NT2/D1 (cell line): ENCODE measurements around the gene NUDCD3.

Experiments used
- DNase-seq: peaks from one replicate; pipeline ENCODE4 v3.0.0-alpha.2; 2011; ENCODE audit warnings: low read depth, low spot score
- H3K27me3 ChIP-seq: 2 replicates; pipeline ENCODE4 v1.6.0; 2011; ENCODE audit warnings: mild to moderate bottlenecking; ENCODE audit not compliant: insufficient read length, insufficient read depth
- H3K36me3 ChIP-seq: 2 replicates; pipeline ENCODE4 v1.6.1; 2011; ENCODE audit warnings: mild to moderate bottlenecking, low read length, mixed read lengths; ENCODE audit not compliant: insufficient read depth, insufficient read length
- H3K4me1 ChIP-seq: 2 replicates; pipeline ENCODE4 v1.5.1; 2011; ENCODE audit not compliant: insufficient read depth, insufficient read length
- H3K4me3 ChIP-seq: 2 replicates; pipeline ENCODE4 v1.5.1; 2011; ENCODE audit warnings: low read depth; ENCODE audit not compliant: insufficient read length
- H3K9ac ChIP-seq: 2 replicates; pipeline ENCODE4 v1.6.0; 2011; ENCODE audit warnings: low read depth; ENCODE audit not compliant: insufficient read length
- H3K9me3 ChIP-seq: 2 replicates; pipeline ENCODE4 v1.5.1; 2011; ENCODE audit warnings: mild to moderate bottlenecking, low read length; ENCODE audit not compliant: insufficient read depth
- SUZ12 ChIP-seq: IDR thresholded peaks from 2 replicates; pipeline ENCODE4 v1.6.1; 2011; ENCODE audit not compliant: insufficient read length, insufficient read depth; ENCODE audit errors: extremely low read depth
- YY1 ChIP-seq: IDR thresholded peaks from 2 replicates; pipeline ENCODE4 v1.6.1; 2011; ENCODE audit not compliant: insufficient read length, insufficient read depth
- ZNF274 ChIP-seq: IDR thresholded peaks from 2 replicates; pipeline ENCODE4 v1.6.1; 2011; ENCODE audit warnings: mild to moderate bottlenecking, low read depth, low read length

Gene NUDCD3

DNA sequence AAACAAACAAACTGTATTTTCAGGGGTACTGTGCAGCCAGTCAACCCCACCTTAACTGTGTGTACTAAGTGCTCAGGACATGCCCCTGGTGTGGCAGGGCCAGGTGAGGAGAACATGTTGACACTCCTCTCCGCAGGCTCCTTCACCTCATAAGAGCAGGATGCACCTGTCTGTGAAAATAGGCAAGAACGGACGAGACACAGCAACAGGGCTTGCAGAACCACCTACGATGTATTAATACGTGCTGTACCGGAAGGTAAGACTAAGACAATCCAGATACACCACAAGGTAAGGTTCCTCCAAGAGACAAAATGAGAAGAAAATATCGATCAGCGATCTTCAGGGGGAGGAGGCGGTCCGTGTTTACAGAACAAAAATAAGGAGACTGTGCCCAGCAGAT is 99.3 kb downstream of the NUDCD3 start:
- DNase-seq = no peak
- Histone ChIP-seq H3K9ac (no peak overlapping the region), H3K4me1 (no peaks in the 10 kb centered on the region), H3K36me3 (peaks cover 90% of the 10 kb centered on the region), H3K4me3 (no peak overlapping the region), H3K27me3 (no peaks in the 10 kb centered on the region), H3K9me3 (no peaks in the 10 kb centered on the region)
- no peak for TF ChIP-seq ZNF274
- no peak for TF ChIP-seq YY1
- TF ChIP-seq SUZ12 = no peak

DNA sequence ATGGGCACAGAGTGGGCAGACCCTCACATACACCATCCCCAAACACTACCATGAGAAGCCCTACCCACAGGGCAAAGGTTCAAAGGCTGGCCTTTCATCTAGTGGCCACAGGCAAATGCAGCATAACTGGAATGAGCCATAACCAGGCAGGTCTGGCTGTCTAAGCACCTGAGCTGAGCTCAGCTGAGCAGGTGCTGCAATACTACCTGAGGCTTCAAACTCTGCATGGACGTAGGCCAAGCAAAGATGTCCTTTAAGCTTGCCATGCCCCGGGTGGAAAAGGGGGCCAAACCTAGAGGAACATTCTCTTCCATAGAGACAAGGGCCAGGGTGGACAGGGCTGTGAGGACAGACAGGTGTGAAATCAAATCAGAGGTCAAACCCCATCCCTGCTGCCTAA is 99.8 kb downstream of the NUDCD3 start:
- no peaks in the 10 kb centered on the region for H3K27me3 ChIP-seq
- TF ChIP-seq YY1 (no peak), ZNF274 (no peak), SUZ12 (no peak)
- peaks cover 91% of the 10 kb centered on the region for H3K36me3 ChIP-seq
- no peak overlapping the region for H3K9ac ChIP-seq
- DNase-seq = no peak
- H3K4me3 ChIP-seq = no peak overlapping the region
- H3K4me1 ChIP-seq = no peaks in the 10 kb centered on the region
- no peaks in the 10 kb centered on the region for H3K9me3 ChIP-seq

DNA sequence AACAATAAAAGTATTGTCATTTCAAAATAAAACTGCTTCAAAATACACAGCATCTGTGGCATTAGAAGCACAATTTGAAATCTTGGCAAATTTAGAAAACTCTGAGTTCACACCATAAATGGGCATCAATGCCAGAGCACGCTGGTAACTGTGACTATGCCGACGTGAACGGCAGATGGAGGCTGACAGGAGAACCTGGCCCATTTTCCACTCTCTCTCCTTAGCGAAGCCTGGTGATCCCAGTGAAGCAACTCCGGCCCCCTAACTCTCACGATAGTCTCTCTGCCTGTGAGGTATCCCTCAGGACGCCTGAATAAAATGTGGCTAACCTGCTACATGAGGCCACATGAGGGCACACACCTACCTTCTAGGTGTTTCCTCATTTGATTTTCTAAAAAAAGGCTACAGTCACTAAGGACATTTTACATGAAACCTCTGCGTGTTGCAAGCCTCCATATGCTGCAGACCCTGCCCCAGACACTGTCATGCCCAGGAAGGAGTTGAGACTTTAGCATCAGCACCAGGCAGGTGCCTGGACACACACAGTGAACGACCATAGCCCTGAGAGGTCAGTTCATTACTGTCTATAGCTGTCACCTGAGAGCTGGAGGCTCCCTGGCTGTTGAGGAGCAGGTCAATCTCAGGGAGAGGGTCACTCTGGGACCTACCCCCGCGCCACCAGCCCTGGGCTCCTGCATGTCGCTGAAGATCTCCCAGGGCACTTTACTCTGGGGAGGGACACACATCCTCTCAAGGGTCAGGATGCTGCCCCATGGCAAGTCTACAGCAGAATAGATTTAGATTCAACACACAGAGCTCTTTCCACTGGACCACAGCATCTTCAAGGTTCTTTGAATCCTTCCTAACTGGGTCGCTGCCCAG is 102.1 kb downstream of the NUDCD3 start:
- H3K27me3 ChIP-seq = no peaks in the 10 kb centered on the region
- H3K4me1 ChIP-seq = no peaks in the 10 kb centered on the region
- no peaks in the 10 kb centered on the region for H3K9me3 ChIP-seq
- peaks cover 96% of the 10 kb centered on the region for H3K36me3 ChIP-seq
- no peak overlapping the region for H3K4me3 ChIP-seq
- DNase-seq = no peak
- TF ChIP-seq SUZ12 = no peak
- TF ChIP-seq ZNF274 = no peak
- TF ChIP-seq YY1 = no peak
- H3K9ac ChIP-seq = no peak overlapping the region

DNA sequence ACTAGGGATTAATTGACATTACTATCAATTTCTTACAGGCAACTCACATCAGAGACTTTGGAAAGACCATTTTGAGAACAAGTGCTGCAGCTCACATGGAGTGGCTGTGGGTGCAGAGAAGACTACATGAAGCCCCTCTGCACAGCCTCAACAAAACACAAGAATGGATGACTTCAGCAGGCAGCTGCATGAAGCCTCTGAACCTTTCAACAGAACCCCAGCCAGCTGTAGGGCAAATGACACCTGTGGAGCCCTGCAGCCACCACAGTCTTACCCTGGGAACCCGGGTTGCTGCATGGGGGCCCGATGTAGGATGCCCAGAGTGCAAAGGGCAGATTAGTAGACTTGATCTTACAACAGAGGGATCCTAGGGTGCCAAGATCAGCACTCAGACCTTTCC is 103.1 kb downstream of the NUDCD3 start:
- no peak for DNase-seq
- H3K4me1 ChIP-seq = no peaks in the 10 kb centered on the region
- TF ChIP-seq YY1 (no peak), SUZ12 (no peak), ZNF274 (no peak)
- no peaks in the 10 kb centered on the region for H3K27me3 ChIP-seq
- H3K9me3 ChIP-seq = no peaks in the 10 kb centered on the region
- H3K9ac ChIP-seq = no peak overlapping the region
- peaks cover 95% of the 10 kb centered on the region for H3K36me3 ChIP-seq
- no peak overlapping the region for H3K4me3 ChIP-seq

DNA sequence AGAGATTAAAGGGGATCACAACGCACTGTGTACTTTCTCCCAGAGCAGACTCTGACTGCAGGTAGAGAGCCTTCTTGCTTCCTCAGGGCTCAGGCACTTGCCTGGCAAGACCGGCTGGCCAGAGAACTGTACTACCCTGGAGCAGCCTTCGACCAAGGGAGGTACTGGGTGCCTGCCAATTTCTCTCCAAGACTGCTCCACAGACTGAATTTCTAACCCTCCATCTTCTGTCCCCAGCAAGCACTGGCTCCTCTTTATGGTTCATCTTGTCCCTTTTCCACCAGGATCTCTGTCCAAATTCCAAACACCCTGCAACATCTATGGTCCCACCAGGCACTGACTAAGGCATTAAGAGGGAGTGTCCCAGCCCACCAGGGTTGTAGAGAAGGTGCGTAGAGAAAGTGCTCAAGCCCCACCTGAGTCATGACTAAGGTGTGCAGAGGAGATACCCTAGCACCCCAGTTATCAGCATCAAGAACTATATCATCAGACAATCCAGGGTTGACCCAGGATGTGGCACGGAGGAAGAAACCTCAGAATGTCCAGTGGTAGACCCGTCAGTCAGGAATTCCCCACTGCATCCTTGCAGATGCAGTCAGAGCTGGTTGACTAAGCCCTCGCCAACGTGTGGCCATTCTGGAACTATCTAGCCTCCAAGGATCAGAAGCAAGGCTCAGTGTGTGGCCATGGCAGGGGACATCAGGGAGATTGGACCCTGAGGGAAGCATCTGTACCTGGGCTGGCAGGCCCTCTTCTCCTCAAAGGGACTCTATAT is 104.1 kb downstream of the NUDCD3 start:
- TF ChIP-seq ZNF274 (no peak), SUZ12 (no peak), YY1 (no peak)
- Histone ChIP-seq H3K9ac (no peak overlapping the region), H3K4me1 (no peaks in the 10 kb centered on the region), H3K36me3 (peaks cover 94% of the 10 kb centered on the region), H3K9me3 (no peaks in the 10 kb centered on the region), H3K27me3 (no peaks in the 10 kb centered on the region), H3K4me3 (no peak overlapping the region)
- no peak for DNase-seq

DNA sequence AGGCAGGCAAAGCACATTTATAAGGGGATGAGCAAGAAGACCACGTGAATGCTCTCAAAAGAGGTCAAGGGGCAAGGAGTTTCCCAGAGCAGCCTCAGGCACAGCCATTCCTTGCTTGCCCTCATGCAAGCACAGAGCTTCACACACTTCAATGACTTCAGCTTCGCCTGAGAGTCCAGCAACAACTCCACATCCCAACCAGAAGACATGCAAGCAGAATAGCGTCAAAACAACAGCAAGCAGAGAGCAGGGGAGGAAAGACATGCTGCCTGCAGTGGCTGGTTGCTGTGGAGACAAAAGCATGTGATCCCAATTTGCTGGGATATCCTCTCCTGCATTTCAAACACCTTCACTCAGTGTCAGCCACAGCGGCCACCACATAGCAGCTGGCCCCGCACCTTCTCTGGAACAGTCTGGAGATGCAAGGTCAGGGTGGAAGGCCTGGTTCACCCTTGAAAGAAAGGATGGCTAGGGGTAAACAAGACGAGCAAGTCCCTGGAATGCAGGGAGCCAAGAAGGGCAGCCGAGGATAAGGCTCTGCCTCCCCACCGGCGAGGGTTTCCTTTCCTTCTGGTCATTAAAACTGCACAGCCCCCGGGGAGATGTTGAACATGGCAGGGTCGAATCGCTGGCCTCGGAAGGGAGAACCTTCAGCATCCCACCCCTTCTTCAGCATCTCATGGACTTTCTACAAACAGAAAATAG is 104.9 kb downstream of the NUDCD3 start:
- no peaks in the 10 kb centered on the region for H3K9me3 ChIP-seq
- no peak for DNase-seq
- no peaks in the 10 kb centered on the region for H3K27me3 ChIP-seq
- H3K9ac ChIP-seq = no peak overlapping the region
- peaks cover 3% of the 10 kb centered on the region for H3K4me1 ChIP-seq
- TF ChIP-seq YY1 = no peak
- peaks cover 91% of the 10 kb centered on the region for H3K36me3 ChIP-seq
- H3K4me3 ChIP-seq = no peak overlapping the region
